GM19025 (cell line): ENCODE measurements around the gene CRB3.
"Not testable (repeated sequence)": the region's sequence is repeated elsewhere in the genome, so short reads cannot be mapped to it uniquely, and the experiment has no call there.

Experiments used
- ATAC-seq: cut with Tn5 transposase; IDR thresholded peaks from one replicate; pipeline ENCODE4 v1.9.1; 2021; ENCODE audit warnings: mild to moderate bottlenecking, low read depth, moderate library complexity; ENCODE audit not compliant: unreplicated experiment

CRB3 gene

DNA sequence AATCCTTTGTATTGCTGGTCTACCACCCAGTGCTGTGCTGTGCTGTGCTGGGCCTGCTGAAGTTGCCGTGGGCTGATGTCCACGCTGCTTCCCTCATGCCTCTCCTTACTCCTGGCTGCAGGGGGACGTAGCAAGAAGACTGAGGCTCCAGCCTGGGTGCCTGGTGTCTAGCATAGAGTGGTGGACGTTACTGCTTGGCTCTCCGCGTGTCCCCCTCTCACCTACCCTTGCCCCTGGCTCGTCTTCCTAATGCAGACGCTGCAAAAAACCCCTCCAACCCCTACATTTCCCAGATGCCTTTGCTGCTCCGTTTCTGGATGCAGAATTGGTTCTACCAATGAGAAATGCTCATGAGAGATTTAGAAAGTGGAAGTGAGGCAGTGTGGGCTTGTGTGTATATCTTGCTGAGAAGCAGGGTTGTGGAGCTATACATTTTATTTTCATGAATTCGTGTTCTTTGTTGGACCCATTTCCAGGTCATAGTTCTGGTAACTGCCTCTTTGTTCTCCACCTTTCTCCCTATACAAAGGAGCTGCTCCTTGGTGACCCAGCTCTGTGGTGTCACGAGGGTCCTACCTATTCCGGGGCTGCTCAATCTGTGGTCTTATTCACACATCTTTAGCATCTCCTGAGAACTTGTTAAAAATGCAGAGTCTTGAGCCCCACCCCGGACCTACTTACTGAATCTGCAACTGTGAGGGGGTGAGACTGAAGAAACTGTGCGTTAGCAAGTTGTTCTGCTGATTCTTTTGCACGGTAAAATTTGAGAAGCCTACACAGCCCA lies 25.4 kb downstream of the CRB3 start:
- ATAC-seq, result no peak

DNA sequence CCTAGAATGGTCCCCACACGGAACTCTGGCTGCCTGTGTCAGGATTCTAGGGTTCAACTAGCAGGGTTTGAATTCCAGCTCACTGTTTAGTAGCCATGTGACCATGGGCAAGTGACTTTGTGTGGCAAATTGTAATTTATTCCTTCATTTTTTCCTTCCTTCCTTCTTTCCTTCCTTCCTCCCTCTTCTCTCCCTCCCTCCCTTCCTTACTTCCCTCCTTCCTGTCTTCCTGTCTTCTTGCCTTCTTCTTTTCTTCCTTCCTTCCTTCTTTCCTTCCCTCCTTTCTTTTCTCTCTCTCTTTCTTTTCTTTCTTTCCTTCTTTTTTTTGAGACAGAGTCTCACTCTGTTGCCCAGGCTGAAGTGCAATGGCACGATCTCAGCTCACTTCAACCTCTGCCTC lies 26.1 kb downstream of the CRB3 start:
- no peak for ATAC-seq

DNA sequence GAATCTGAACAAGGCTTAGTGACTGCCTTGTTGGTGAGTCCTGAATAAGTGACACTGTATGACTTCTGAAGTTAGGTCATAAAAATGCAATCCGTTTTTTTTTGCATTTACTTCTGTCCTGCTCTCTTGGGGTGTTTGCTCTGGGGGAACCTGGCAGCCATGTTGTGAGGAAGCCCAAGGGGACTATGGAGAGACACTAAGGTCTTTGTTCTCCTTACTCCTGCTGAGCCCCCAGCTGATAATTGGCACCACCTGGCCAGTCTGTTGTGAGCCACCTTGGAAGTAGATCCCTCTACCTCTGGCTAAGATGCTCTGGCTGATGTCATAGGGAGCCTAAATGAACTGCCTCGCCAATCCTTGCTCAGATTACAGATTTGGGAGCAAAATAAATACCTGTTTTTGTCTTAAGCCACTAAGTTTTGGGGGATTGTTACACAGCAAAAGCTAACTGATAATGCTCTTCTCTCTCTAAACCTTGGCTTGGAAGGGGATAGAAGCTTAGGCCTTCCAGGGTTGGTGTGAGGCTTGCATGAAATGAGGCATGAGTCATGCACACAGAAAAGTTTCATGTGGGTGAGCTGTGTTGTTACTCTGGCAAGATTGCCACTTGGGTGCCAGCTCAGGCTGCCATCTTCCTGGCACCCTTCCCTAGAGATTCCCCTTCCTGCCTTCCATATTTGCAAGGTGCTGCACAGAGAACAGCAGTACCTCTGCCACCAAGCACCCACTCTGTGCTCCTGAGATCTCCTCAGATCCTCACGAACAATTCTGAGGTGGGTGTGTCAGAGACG lies 27.9 kb downstream of the CRB3 start:
- ATAC-seq, result no peak

DNA sequence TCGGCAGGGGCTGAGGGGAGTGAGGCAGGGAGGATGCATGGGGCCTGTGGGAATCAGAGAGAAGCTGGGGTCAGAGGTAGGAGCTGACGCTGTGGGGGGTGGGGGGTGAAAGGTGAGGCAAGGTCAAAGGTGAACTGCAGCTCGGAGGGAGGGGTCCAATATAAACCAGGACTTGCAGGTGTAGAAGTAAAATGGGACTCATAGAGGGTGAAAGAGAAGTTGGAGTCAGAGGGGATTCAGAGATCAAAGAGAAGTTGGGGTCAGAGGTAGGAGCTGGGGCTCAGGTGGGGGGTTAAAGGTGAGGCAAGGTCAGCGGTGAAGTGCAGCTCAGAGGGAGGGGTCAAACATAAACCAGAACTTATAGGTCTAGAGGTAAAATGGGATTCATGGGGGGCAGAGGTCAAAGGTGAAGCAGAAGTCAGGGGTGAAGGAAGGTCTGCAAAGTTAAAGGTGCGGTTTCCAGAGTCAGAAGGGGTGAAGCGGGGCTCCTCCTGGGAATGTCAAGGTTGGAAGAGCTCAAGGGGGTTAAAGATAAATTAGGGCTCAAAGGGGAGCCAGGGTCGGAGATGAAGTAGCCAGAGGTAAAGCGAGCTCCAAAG lies 30.5 kb downstream of the CRB3 start:
- no peak for ATAC-seq

GRCh38 chr19:6495947-6496346 lies 31.9 kb downstream of the CRB3 start:
- no peak for ATAC-seq

DNA sequence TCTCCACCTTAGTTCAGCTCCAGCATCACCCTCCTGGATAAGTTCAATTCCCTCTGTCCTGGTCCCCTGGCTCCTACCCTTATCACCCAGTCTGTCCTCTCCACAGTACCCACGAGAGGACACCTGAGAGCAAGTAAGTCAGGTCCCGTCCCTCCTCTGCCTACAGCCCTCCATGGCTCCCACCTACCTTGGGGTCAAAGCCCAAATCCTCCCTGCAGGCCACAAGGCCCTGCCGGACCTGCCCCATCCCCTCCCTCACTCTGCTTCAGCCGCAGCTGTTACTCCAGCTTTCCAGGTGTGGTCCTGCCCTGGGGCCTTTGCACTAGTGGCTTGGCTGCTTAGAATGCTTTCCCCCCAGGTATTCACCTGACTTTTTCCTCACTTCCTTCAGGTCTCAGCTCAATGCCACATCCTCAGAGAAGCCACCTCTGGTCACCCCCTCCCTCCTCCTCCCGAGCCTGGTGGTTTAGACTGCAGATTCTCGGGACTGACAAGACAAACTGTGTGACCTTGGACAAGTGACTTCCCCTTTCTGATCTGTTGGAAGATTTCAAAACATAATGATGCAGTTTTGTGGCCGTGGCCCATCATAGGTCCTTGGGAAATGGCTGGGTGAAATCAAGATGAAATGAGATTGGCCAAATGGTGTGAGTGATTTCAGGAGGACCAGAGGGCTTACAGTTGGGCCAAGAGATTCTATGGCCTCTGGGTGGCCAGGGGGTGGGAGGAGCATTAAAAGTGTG lies 34.4 kb downstream of the CRB3 start:
- ATAC-seq, result no peak

- no peak for ATAC-seq
Observed at GRCh38 chr19:6499052-6499790, 35.1 kb downstream of the CRB3 start.

DNA sequence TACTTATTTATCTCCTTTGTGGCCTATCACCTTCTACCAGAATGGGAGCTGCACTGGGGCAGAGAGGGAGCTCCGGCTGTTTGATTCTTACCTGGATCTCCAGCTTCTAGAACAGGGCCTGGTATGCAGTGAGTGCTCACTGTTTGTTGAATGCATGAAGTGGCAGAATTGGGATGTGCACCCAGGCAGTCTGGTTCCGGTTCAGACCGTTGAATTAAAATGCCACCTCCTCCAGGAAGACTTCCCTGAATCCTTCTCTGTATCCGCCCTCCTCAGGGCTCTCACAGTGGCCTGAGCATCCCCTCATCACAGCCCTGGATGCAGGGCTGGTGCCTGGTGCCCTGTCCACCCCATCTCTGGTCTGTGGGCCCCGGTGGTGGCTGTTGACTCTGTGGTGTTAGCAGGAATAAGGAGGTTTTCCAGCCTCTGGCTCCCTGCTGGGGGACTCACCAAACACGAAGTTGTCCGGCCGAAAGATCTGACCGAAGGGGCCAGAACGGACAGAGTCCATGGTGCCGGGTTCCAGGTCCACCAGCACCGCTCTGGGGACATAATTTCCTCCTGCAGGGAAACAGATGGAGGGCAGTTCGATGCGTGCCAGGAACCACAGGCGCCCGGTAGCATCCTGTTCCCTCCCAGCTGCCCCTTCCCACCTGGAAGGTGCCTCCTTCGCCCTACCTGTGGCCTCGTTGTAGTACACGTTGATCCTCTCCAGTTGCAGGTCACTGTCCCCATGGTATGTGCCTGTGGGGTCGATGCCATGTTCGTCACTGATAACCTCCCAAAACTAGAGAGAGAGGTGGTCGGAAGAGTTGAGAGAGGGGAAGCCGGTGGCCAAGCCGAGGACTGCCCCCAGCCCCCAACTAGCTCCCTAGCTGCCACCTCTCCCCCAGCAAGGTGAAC lies 37.0 kb downstream of the CRB3 start:
- no peak for ATAC-seq

- ATAC-seq, result no peak
Observed at GRCh38 chr19:6501740-6502648, 37.9 kb downstream of the CRB3 start, which contains the start of gene TUBB4A. TSS of gene TUBB4A (minus strand) at chr19:6502309. CDS start at chr19:6502212, 97 bp downstream.

DNA sequence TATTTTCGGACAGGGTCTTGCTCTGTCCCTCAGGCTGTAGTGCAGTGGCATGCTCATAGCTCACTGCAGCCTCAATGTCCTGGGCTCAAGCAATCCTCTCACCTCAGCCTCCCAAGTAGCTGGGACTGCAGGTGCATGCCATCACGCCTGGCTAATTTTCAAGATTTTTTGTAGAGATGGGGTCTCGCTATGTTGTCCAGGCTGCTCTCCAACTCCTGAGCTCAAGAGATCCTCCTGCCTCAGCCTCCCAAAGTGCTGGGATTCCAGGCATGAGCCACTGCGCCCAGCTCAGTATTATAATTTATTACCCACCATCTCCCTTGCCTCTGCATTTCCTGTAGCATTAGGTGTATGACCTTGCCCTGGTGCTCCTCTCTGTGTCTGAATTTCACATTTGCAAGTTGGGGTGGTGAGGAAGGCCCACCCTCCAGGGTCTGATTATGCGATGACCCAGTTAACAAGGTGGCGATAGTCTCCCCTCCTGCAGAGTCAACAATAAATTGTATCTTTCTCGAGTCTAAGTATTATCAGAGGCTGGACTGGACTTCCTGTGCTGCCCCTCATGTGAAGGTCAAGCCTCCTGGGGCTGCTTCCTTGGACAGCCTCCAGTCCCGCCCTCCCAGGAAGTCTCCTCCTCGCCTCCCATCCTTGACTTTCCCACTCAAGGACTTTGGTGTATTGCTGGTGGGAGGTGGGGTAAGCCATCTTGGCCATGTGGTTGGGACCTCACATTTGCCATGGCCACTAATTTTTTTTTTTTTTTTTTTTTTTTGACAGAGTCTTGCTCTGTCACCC lies 39.5 kb downstream of the CRB3 start:
- no peak for ATAC-seq

- not testable (repeated sequence) for ATAC-seq
Observed at GRCh38 chr19:6508028-6508771, 44.1 kb downstream of the CRB3 start.

GRCh38 chr19:6509118-6509971 lies 45.3 kb downstream of the CRB3 start:
- no peak for ATAC-seq

DNA sequence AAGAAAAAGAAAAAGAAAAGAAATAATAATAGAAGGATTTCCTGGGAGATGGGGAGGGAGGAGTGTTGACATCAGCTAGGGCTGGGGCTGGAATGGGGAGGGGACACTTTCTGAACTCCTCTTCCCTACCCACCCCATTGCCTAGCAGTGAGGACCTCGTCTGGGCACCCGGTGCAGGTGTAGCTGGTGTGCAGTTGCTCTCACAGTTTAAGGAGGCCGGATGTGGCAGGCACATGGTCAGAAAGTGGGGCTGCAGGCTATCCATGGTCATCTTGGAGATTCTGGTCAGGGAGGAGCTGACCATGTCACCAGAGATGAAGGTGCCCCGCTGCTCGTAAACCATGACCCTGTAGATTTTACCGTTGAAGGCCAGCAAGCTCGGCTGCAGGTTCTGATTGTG lies 46.5 kb downstream of the CRB3 start:
- ATAC-seq, result no peak

DNA sequence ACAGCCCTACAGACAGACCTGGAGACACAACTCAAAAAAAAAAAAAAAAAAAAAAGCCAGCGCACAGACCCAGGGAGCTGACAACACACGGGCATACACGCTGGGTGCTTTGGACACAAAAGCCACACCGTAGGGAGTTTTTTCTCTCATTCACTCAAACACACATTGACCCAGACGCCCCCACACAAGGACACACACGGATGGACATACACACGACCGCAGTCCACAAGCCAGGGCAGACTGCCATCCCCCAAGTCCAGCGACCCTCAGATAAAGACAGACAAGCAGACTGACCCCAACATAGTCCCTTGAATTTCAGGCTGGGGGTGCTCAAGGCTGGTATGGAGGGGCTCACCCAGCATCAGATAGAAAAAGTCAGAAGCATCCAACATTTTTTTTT lies 50.0 kb downstream of the CRB3 start:
- no peak for ATAC-seq

- no peak for ATAC-seq
Observed at GRCh38 chr19:6514926-6515544, 51.0 kb downstream of the CRB3 start.
